HG03139 (cell line): ENCODE measurements around the gene ACAD11.
A peak's percentile ranks its signal among the peaks of the same experiment; 100 is the strongest.

Source experiments
- ATAC-seq: cut with Tn5 transposase; IDR thresholded peaks from one replicate; pipeline ENCODE4 v1.9.1; 2021; ENCODE audit not compliant: unreplicated experiment

ACAD11 gene, protein sequence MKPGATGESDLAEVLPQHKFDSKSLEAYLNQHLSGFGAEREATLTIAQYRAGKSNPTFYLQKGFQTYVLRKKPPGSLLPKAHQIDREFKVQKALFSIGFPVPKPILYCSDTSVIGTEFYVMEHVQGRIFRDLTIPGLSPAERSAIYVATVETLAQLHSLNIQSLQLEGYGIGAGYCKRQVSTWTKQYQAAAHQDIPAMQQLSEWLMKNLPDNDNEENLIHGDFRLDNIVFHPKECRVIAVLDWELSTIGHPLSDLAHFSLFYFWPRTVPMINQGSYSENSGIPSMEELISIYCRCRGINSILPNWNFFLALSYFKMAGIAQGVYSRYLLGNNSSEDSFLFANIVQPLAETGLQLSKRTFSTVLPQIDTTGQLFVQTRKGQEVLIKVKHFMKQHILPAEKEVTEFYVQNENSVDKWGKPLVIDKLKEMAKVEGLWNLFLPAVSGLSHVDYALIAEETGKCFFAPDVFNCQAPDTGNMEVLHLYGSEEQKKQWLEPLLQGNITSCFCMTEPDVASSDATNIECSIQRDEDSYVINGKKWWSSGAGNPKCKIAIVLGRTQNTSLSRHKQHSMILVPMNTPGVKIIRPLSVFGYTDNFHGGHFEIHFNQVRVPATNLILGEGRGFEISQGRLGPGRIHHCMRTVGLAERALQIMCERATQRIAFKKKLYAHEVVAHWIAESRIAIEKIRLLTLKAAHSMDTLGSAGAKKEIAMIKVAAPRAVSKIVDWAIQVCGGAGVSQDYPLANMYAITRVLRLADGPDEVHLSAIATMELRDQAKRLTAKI

DNA sequence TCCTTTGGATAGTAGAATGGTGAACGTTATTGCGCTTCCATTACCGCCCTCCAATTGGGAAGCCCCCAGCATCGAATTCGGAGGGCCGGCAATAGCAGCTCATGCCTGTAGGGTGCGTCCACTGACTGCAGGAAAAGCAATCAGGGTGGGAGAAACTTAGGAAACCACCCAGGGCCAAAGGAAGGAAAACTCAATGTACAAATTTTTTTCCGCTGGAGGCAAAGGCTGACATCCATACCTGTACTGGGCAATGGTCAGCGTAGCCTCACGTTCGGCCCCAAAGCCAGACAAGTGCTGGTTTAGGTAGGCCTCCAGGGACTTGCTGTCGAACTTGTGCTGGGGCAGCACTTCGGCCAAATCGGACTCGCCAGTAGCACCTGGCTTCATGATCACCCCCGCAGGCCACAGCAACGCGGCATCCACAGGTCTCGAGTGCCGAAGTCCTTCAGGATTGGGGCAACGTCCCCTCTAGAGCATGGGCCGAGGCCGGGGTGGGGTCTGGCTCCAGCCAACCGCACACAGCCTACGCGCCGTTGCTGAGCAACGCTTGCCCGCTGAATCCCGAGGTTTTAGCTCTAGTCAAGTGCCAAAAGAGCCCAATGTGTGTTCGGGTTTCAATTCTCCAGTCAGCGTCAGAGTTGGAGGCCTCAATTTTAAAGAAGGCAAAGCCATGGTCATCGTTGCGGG is at the start of gene ACAD11:
TSS of gene ACAD11 (minus strand) at position 445 of the 687 bp plus-strand sequence. CDS start at position 387, 58 bp downstream.
- ATAC-seq, result peak; percentile 35

DNA sequence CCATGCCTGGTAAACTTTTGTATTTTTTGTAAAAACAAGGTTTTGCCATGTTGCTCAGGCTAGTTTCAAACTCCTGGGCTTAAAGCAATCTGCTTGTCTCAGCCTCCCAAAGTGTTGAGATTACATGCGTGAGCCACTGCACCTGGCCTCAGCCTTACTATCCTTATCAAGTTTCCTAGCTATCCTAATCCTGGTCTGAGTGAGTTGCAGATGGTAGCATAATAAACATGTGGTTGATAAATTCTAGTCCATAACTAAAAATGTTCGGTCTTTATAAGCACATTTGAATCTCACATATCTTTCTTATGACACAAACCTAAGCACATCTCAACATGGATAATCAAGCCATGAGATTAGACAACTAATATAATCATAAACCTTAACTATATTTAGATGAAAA is 44.1 kb upstream of the ACAD11 start:
- ATAC-seq, result no peak

DNA sequence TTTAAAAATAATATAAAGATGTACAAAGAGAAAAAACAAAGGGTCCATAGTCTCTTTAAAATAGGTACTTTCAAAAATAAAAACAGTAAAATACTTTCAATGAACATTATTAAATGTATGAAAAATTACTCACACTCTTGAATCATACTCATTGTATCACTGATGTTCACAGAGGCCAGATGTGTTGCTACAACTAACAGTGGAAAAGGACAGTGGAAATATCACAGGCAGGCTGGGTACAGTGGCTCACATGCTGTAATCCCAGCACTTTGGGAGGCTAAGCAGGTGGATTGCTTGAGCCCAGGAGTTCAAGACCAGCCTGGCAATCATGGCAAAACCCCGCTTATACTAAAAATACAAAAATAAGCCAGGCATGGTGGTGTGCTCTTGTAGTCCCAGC is 35.8 kb upstream of the ACAD11 start:
- no peak for ATAC-seq

DNA sequence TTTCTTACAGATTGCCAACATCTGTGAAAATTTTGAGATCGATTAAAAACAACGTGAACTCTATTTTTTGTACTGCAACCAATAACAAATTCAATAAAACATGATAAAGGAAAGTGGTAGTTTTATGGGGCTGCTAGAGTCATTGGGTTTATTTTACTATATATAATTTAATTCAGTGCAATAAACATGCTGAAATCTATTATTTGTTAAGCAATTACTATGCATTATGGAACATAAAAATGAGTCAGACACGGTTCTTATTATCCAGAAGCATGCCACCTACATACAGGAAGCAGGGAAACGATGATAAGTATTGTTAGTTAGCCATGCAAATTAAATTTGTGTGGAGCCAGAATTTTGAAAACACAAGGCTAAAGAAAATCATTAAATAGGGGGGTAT is 35.4 kb upstream of the ACAD11 start:
- ATAC-seq, result no peak

DNA sequence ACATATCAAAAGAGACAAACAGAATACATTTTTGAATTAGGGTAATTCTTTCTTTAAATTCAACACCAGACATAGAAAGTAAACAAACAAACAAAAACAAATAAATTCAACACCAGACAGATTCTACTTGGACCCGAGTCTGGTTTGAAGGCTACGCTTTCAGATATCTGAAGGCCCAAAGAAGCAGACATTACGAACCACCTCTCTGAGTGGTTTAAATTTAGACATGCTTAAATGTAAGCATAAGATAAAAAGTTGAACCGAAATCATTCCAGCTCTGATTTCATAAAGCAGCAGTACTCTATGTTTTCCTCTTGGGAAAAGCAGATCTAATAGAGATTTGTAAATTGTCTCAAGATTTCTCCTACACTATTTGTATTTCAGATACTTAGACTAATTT is 30.4 kb upstream of the ACAD11 start:
- no peak for ATAC-seq

DNA sequence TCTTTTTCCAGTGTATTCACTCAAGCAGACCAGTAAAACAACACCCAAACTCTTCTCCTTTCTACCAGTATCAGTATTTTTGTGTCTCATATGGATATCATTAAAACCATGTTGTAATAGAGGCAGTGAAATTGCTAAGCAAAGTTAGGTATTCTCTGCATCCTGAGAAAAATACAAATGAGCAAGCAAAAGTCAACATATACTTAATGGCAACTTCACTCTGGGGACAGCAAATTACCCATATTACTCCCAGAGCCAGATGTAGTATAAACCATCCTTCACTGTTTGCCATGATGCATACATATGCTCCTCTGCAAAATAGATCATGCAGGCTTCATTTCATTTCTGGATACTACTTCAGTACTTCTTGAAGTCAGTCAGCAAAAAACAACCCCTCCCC is 22.6 kb upstream of the ACAD11 start:
- no peak for ATAC-seq

DNA sequence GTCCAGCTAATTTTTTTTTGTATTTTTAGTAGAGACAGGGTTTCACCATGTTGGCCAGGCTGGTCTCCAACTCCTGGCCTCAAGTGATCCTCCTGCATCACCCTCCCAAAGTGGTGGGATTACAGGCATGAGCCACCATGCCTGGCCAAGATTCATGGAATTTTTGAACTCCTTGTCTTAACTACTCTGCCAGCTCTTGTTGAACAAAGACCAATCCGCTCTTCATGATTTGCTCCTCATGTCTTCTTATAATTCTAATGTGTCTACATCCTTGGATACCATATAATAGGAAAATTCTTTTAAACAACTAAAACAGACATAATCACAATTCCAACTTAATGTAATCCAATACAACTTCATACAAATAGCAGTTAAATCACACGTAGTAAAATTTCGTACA is 21.8 kb upstream of the ACAD11 start:
- ATAC-seq, result no peak

DNA sequence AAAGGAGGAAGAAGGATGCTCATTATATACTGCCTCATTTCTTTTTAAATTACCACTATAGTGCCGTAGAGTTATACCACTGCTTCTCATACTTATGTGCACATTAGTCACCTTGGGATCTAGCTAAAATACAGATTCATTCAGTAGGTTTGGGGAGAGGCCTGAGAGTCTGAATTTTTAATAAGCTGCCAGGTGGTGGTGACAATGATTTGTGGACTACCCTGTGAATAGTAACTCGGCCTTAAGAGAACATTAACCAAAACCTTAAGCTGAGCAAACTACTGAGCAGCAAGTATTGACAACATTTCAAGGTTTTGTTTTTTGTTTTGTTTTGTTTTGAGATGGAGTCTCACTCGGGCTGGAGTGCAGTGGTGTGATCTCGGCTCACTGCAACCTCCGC is 20.3 kb upstream of the ACAD11 start:
- no peak for ATAC-seq

DNA sequence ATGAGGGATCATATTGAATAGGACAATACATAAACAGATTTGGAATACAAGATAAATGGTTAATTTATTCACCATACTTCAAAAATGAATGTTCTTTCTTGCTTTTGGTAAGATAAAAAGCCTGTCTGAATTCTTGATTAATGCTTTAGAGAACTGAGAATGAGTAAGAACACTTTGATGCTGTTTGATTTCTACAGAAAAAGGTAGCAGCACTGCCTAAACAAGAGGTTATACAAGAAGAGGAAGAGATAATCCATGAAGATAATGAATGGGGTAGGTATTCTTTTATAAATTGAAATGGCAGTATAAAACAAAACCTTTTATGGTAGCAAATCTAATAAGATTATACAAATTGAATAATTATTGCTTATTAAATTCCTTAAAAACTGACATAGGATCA is 15.8 kb upstream of the ACAD11 start:
- ATAC-seq, result no peak

DNA sequence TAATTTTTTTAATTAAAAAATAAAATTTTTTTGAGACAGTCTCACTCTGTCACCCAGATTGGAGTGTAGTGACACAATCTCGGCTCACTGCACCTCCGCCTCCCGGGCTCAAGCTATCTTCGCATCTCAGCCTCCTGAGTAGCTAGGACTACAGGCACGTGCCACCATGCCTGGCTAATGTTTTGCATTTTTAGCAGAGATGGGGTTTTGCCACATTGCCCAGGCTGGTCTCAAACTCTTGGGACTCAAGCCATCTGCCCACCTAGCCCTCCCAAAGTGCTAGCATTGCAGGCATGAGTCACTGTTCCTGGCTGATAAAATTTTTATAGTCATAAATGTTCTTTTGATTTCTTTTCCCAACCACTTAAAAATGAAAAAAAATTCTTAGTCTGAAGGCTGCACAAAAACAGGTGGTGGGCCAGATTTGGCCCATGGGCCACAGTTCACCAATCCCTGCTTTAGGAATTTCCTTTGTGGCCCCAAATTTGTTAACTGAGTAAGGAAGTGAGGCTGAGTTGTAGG is 9.7 kb upstream of the ACAD11 start:
- ATAC-seq, result no peak

DNA sequence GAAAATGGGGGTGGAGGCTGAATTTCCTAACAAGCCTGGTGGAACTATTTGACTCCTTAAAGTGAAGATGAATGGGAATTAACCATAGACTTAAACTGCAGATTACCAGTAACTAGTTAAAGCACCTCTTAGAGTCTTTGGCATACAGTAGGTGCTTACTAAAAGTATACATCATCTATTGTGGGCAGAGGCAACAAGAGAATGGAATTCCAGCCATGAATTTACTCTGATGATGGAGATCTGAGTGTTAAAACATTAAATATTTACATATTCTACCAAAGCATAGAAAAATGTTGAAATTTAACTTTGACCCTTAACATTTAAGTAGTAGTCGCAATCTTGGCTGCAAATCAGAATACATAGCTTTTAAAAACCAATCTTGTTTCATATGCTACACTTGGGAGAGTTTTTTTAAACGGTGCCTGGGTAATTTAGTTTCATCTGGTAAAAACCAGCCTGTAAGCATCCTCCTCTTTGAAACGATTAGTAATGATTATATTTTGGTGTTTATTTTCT is 5.7 kb upstream of the ACAD11 start:
- ATAC-seq, result no peak

DNA sequence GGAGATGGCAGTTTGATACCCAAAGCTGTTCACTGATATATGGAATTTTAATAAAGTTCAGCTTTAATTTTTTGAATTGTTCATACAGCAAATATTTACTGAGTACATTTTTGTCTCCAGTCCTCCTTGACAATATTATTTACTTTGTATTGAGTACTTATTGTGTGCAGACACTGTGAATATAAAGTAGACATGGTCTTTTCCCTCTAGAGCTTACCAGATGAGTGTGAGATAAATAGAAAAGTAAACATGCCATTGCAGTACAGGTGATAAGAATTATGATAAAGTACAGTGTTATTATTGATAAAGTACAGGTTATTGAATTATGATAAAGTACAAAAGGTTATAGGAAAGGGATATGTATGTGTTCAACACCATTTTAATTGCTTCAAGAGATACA is 2.6 kb upstream of the ACAD11 start:
- ATAC-seq, result no peak

DNA sequence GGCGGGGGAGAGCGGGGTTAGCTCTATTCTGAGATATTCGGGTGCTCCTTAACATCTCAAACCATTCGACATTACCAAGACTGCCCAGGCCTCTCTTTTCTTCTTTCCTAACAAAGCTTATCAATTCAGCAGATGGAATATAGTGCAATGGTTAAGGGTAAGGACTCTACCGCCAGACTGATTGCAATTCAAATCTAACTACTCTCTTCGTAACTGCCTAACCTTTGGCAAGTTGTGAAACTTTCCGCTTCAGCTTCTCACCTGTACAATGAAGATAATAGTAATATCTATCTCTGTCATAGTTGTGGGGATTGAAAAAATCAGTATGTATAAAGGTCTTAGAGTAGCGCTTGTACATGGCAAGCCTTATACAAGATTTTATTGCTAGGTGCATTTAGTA is 1.5 kb upstream of the ACAD11 start:
- no peak for ATAC-seq

DNA sequence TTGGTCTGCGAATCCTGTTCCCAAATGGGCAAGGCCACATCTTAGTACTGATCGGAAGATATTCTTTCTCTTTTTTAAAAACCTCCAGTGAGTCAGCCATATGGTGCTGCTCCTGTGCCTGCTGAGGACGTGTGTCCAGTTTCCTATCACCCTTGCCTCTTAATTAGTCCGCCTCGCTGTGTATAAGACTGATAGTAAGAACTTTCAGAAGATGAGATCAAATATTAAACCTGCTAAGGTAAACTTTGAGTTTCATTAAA is 1.1 kb upstream of the ACAD11 start:
- no peak for ATAC-seq

DNA sequence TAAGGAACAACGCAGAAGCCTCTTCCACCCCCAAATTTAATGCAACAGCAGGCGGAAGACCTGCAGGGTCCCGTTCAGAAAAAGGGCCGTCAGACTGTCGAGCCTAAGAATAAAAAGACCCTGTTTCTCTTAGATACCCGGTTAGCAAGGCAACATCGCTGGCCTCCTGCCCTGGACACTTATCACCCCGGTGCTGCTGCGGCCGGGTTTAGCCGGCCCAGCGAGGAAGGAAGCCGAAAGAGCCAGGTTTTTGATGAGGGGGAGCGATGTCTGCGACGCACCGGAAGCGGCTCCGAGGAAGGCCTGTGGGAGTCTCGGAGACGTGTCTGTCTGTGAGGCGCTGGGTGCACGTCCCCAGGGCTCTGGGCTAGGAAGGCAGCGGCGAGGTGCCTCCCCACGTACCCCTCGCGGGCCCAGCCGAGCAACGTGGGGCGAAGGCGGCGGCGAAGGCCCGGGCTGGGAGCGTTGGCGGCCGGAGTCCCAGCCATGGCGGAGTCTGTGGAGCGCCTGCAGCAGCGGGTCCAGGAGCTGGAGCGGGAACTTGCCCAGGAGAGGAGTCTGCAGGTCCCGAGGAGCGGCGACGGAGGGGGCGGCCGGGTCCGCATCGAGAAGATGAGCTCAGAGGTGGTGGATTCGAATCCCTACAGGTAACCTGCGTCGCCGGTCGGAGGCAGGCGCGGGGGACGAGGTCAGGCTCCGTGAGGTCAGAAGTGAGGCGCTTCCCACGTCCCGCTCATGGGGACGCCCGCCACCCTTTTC is 622 bp upstream of the ACAD11 start, which contains the start of gene UBA5:
TSS of gene UBA5 (plus strand) at position 278 of the 759 bp plus-strand sequence. CDS start at position 487, 209 bp downstream.
- peak; percentile 77 for ATAC-seq

DNA sequence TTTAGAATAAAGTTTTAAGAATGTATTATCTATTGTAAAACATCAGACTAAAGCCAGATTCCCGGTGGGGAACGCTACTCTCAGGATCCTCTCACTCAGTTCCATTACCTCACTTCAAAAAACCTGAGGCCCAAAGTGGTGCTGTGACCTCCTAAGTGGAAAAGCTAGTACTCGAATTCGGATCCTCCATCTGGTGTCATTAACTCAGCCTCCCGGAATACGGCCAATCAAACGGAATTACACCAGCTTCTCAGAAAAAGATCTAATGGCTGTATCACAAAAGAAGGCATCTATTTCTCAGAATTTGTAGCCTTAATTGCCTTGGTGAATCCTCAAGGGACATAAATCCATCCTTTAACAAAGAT is 627 bp downstream of the ACAD11 start:
- no peak for ATAC-seq

DNA sequence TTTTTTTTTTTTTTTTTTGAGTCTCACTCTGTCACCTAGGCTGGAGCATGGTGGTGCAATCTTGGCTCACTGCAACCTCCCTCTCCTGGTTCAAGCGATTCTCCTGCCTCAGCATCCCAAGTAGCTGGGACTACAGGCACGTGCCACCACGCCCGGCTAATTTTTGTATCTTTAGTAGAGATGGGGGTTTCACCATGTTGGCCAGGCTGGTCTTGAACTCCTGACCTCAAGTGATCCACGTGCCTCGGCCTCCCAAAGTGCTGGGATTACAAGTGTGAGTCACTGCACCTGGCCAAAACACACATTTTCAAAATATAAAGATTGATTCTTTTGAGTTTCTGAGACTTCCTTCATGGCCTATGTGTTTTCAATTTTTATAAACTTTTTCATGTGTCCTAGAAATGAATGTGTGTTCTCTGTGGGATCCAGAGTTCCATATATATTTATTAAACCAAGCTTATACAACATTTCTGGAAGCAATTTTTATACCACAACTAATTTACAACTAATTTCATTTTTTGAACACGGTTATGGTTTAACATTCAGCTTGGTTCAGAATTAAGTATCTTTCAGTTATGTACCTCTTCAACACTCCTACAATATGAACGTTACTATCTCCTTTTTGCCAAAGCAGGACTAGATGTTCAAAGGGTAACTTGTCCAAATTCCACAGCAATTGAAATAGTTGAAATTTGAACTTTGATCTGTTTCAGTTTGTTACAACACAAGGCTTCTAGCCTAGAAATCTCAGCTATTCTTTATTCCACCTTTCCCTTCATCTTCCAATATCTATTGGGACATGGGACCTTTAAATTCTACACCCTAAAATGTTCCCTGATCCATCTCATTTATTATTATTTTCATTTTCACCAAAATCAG is 1.5 kb downstream of the ACAD11 start:
- no peak for ATAC-seq

DNA sequence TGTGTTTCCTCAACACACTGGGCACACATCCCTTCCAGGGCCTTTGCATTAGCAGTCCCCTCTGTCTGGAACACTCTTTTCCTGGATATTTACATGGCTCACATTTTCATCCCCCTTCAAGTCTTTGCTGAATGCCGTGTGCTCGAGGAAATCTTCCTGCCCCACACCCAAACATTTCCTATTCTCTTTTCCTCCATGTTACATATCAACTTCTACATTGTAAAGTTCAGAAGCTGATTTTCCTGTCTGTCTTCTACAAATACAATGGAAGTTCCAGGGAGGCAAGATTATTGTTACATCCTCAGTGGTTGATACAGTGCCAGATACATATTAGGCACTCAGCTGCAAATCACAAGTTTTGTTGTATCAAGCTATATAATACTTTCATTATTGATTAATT is 4.1 kb downstream of the ACAD11 start:
- no peak for ATAC-seq

DNA sequence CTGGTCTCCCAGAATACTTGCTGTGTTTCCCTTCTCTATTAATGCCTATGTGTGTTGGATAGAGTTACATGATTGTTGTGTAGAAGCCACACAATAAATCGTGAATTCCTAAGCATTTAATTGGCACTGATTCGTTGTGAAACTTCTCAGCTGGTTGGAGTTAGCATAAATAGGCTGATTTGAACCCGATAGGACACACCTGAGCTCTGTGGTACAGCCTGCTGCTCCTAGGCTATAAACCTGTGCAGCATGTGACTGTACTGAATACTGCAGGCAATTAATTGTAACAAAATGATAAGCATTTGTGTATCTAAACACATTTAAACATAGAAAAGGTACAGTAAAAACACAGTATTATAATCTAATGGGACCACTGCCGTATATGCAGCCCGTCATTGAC is 4.9 kb downstream of the ACAD11 start:
- ATAC-seq, result no peak

DNA sequence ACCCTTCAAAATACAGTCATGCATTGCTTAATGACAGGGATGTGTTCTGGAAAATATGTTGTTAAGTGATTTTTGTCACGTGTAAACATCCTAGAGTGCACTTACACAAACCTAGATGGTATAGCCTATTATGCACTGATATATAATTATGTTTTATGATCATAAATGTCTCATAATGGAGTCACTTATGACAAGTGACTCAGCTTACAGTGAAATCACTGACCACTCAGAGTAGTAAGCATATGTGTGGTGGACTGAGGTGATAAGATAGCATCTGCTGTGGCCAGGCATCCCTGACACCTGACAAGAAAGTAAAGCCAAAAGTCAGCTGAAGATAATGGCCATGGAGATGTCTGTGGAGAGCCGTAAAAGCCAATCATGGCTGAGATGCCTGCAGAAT is 5.4 kb downstream of the ACAD11 start:
- ATAC-seq, result no peak
